T-cell (primary cell): ENCODE data around the gene ANKRD45. TPM values are rescaled to one million over a fixed set of nuclear protein-coding genes. Genes with fewer than 3 reads are reported as not detected.
"Not testable (repeated sequence)": the region's sequence is repeated elsewhere in the genome, so short reads cannot be mapped to it uniquely, and the experiment has no call there.

ENCODE experiments used
- ATAC-seq, 4 experiments: fragments of 200-7000 bp in 3 of 4; fragments of 150-1000 bp in 1 of 4; cut with Tn5 transposase; replicated peaks in 1 of 4; 1 replicate in 3 of 4; 2 replicates in 1 of 4; pipeline ENCODE4 v1.10.0; 2021; ENCODE audit warnings: moderate library complexity in 3 of 4, mild to moderate bottlenecking in 2 of 4, moderate number of reproducible peaks in 1 of 4
- CTCF ChIA-PET, 2 donors: fragments of 300-600 bp; sonication (Branson Sonifier 250); formaldehyde crosslinking; loops; one replicate each; lab custom pipeline; 2022; ENCODE audit warnings: antibody characterized with exemption in 2 of 2; lab: Charles Lee
- POLR2A ChIA-PET, 2 donors: fragments of 300-600 bp; sonication (Branson Sonifier 250); formaldehyde crosslinking; loops; one replicate each; lab custom pipeline; 2022; ENCODE audit warnings: antibody characterized with exemption in 2 of 2; lab: Charles Lee
- DNase-seq, 35 experiments: peaks; one replicate each; pipeline versions ENCODE4 v3.0.0 to v3.0.0-alpha.2; 2013 to 2023
- H3K27ac ChIP-seq: one replicate; pipeline ENCODE4 v1.5.1; 2013; ENCODE audit warnings: low read length
- H3K27me3 ChIP-seq, 2 experiments: replicated peaks in 1 of 2; 1 replicate in 1 of 2; 2 replicates in 1 of 2; pipeline versions ENCODE4 v1.6.1 to v1.7.0; 2013; ENCODE audit warnings: low read length in 1 of 2, mixed read lengths in 1 of 2; ENCODE audit not compliant: control insufficient read depth in 2 of 2, insufficient read depth in 2 of 2; ENCODE audit errors: extremely low read depth in 1 of 2
- H3K36me3 ChIP-seq, 2 donors: 1 replicate in 1 of 2; 2 replicates in 1 of 2; pipeline versions ENCODE4 v1.6.1 to v1.7.0; 2013; ENCODE audit warnings: low read length in 1 of 2; ENCODE audit not compliant: control insufficient read depth in 2 of 2, insufficient read depth in 1 of 2; ENCODE audit errors: extremely low read depth in 1 of 2
- H3K4me1 ChIP-seq, 2 experiments: 1 replicate in 1 of 2; 2 replicates in 1 of 2; pipeline versions ENCODE4 v1.6.1 to v1.7.0; 2013; ENCODE audit warnings: low read length in 2 of 2, mixed read lengths in 1 of 2; ENCODE audit not compliant: insufficient read depth in 2 of 2, control insufficient read depth in 1 of 2; ENCODE audit errors: extremely low read depth in 1 of 2
- H3K4me3 ChIP-seq, 2 donors: 1 replicate in 1 of 2; 2 replicates in 1 of 2; pipeline versions ENCODE4 v1.5.1 to v1.7.0; 2013; ENCODE audit warnings: mild to moderate bottlenecking in 2 of 2, low read length in 1 of 2, moderate library complexity in 1 of 2; ENCODE audit not compliant: control insufficient read depth in 1 of 2; ENCODE audit errors: extremely low read depth in 1 of 2
- H3K9me3 ChIP-seq: 2 replicates; pipeline ENCODE4 v1.7.0; 2013
- H3K27ac Mint-ChIP-seq, 2 donors: one replicate each; pipeline ENCODE4 v1.8.0; 2020 to 2021; ENCODE audit warnings: mild to moderate bottlenecking in 2 of 2, mixed read lengths in 2 of 2
- H3K27me3 Mint-ChIP-seq, 2 donors: one replicate each; pipeline ENCODE4 v1.8.0; 2021 to 2022; ENCODE audit warnings: mixed read lengths in 2 of 2
- H3K36me3 Mint-ChIP-seq: one replicate; pipeline ENCODE4 v1.8.0; 2021; ENCODE audit warnings: mixed read lengths
- H3K4me1 Mint-ChIP-seq, 3 donors: one replicate each; pipeline ENCODE4 v1.8.0; 2020 to 2022; ENCODE audit warnings: mixed read lengths in 3 of 3, mild to moderate bottlenecking in 1 of 3
- H3K4me3 Mint-ChIP-seq, 3 donors: one replicate each; pipeline ENCODE4 v1.8.0; 2020 to 2022; ENCODE audit warnings: mild to moderate bottlenecking in 3 of 3, mixed read lengths in 3 of 3, moderate library complexity in 3 of 3
- H3K9me3 Mint-ChIP-seq, 3 donors: one replicate each; pipeline ENCODE4 v1.8.0; 2020 to 2022; ENCODE audit warnings: mixed read lengths in 3 of 3
- WGBS: methylation state at CpG from one replicate; pipeline ENCODE4 v1.1.5; 2013; ENCODE audit warnings: missing lambda C conversion rate; ENCODE audit not compliant: insufficient coverage; 5-methylcytosine and 5-hydroxymethylcytosine counted together
- total RNA-seq, 35 experiments: library from RNA in 6 of 35; stranded (reverse) in 6 of 35; fragments of 120-200 nt in 1 of 35; gene quantifications; one replicate each; pipeline versions ENCODE4 v1.2.1 to v1.2.4 and lab custom pipeline; 2013 to 2026

ANKRD45 gene
- total RNA-seq, 5 donors from 2014 or later (not counting 1 experiment from before 2014, with no cell fraction given), result not detected

DNA sequence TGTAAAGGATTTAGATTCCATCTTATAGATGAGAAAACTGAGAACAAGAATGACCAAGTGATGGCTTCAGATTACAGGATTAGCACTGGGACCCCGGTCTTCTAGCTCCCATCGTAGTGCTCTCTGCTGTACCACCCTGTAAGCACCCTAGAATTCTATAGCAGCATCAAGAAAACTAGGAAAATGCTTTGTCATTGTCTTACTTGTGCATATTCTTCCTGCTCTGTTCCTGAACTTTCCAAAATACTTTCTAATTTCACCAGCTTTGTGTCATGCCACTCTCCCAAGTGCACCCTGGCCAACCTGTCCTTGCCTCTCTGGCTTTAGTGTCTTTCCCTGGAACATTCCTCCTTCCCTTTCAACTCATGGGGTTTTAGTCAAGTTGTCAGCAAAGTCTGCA is 39.1 kb upstream of the ANKRD45 start:
- H3K27ac ChIP-seq, result no peak overlapping the region
- ChIA-PET POLR2A (no interaction called here), CTCF (no interaction called here)
- H3K27ac Mint-ChIP-seq, result no peak overlapping the region
- DNase-seq (no peak), ATAC-seq (no peak)
- H3K36me3 ChIP-seq, result no peaks in the 10 kb centered on the region
- no peaks in the 10 kb centered on the region for H3K4me1 ChIP-seq
- no peaks in the 10 kb centered on the region for H3K4me1 Mint-ChIP-seq
- no peaks in the 10 kb centered on the region for H3K36me3 Mint-ChIP-seq
- H3K4me3 ChIP-seq, result no peak overlapping the region
- peaks cover 16 to 21% of the 10 kb centered on the region in 2 experiments for H3K27me3 ChIP-seq
- H3K9me3 ChIP-seq, result no peaks in the 10 kb centered on the region
- H3K9me3 Mint-ChIP-seq, result no peaks in the 10 kb centered on the region
- H3K4me3 Mint-ChIP-seq, result no peak overlapping the region
- H3K27me3 Mint-ChIP-seq, result peaks cover 36 to 38% of the 10 kb centered on the region in 2 donors
- WGBS, result no CpG with 5 or more reads among the region's 2 CpGs

DNA sequence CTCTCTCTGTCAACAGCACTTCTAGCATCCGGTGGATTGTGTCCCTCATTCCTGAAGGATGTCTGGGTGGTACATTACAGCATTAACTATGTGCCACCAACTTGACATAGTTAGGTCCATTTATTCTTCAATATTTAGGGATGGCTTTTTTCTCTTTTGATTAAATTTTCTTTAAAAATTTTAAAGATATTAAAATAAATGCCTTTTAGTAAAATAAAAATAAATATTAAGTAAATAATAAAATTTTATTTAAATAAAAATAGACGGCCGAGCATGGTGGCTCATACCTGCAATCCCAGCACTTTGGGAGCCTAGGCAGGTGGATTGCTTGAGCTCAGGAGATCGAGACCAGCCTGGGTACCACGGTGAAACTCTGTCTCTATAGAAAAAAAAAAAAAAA is 35.5 kb upstream of the ANKRD45 start:
- Mint-ChIP-seq H3K27ac (no peak overlapping the region), H3K4me1 (no peaks in the 10 kb centered on the region), H3K36me3 (no peaks in the 10 kb centered on the region), H3K9me3 (no peaks in the 10 kb centered on the region), H3K4me3 (no peak overlapping the region), H3K27me3 (peaks cover 17 to 27% of the 10 kb centered on the region in 2 donors)
- POLR2A ChIA-PET, result interaction anchor here in 1 of 2 donors (0.6 kb wide), 1 partner anchor 31 kb away, joined by 4 read pairs; no protein-coding TSS in a partner anchor
- no peak for DNase-seq
- ATAC-seq, result no peak
- Histone ChIP-seq H3K4me3 (no peak overlapping the region), H3K36me3 (no peaks in the 10 kb centered on the region), H3K9me3 (no peaks in the 10 kb centered on the region), H3K27ac (no peak overlapping the region), H3K4me1 (no peaks in the 10 kb centered on the region), H3K27me3 (peaks cover 6 to 15% of the 10 kb centered on the region in 2 experiments)
- 40% methylated on average over 1 of the region's 5 CpGs for WGBS
- CTCF ChIA-PET, result interaction anchor here (0.6 kb wide), 2 partner anchors 119 to 1328 kb away, joined by 3 read pairs; no protein-coding TSS in a partner anchor

DNA sequence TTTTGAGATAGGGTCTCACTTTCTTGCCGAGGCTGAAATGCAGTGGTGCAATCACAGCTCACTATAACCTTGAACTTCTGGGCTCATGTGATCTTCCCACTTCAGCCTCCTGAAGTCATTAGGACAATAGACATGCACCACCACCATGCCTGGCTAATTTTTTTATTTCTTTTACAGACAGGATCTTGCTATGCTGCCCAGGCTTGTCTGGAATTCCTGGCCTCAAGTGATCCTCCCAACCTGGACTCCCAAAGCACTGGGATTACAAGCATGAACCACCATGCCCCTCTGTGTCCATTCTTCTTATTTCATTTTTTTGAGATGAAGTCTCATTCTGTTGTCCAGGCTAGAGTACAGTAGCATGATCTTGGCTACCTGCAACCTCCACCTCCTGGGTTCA is 33.1 kb upstream of the ANKRD45 start:
- Mint-ChIP-seq H3K4me1 (no peaks in the 10 kb centered on the region), H3K9me3 (no peaks in the 10 kb centered on the region), H3K27ac (no peak overlapping the region), H3K4me3 (no peak overlapping the region), H3K27me3 (peaks cover 23 to 36% of the 10 kb centered on the region in 2 donors), H3K36me3 (no peaks in the 10 kb centered on the region)
- Histone ChIP-seq H3K9me3 (no peaks in the 10 kb centered on the region), H3K36me3 (no peaks in the 10 kb centered on the region), H3K4me1 (no peaks in the 10 kb centered on the region), H3K27ac (no peak overlapping the region), H3K27me3 (peaks cover 1 to 5% of the 10 kb centered on the region in 2 experiments), H3K4me3 (no peak overlapping the region)
- DNase-seq, result no peak
- no CpG with 5 or more reads among the region's 1 CpG for WGBS
- ATAC-seq, result no peak
- ChIA-PET CTCF (interaction anchor here in 1 of 2 donors (0.7 kb wide), 1 partner anchor 1045 kb away, joined by 8 read pairs; no protein-coding TSS in a partner anchor), POLR2A (interaction anchor here in 1 of 2 donors (0.6 kb wide), 1 partner anchor 142 kb away, joined by 7 read pairs; no protein-coding TSS in a partner anchor)

DNA sequence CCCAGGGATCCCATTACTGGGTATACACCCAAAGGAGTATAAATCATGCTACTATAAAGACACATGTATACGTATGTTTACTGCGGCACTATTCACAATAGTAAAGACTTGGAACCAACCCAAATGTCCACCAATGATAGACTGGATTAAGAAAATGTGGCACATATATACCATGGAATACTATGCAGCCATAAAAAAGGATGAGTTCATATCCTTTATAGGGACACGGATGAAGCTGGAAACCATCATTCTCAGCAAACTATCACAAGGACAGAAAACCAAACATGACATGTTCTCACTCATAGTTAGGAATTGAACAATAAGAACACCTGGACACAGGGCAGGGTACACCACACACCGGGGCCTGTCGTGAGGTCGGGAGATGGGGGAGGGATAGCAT is 31.6 kb upstream of the ANKRD45 start:
- H3K27me3 ChIP-seq, H3K36me3 ChIP-seq, H3K4me3 ChIP-seq, POLR2A ChIA-PET, H3K9me3 Mint-ChIP-seq, H3K4me3 Mint-ChIP-seq, DNase-seq, H3K36me3 Mint-ChIP-seq, H3K4me1 ChIP-seq, H3K27ac ChIP-seq, H3K9me3 ChIP-seq, CTCF ChIA-PET, ATAC-seq, H3K4me1 Mint-ChIP-seq, H3K27ac Mint-ChIP-seq: not testable (repeated sequence)
- no CpG with 5 or more reads among the region's 6 CpGs for whole genome bisulfite sequencing
- H3K27me3 Mint-ChIP-seq, result peaks cover 28 to 40% of the 10 kb centered on the region in 2 donors

DNA sequence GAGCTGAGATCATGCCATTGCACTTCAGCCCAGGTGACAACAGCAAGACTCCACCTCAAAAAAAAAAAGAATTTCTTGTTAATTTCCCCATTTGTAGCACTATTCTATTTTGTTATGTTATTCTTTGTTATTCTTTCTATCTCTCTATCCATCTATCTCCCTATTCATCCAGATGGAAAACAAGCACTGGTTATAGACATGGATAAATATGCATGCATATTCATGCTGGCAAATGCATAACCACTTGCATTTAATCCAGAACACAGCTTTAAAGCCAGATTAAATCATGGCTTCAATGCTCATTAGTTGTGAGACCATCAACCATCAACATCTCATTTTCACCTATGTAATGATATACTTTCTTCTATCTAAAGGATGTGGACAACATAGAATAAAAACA is 23.6 kb upstream of the ANKRD45 start:
- H3K27ac ChIP-seq, result no peak overlapping the region
- H3K4me3 ChIP-seq, result no peak overlapping the region
- ChIA-PET CTCF (no interaction called here), POLR2A (no interaction called here)
- no peaks in the 10 kb centered on the region for H3K9me3 ChIP-seq
- peaks cover 8 to 13% (median 8%) of the 10 kb centered on the region in 3 donors for H3K4me1 Mint-ChIP-seq
- no peaks in the 10 kb centered on the region for H3K36me3 ChIP-seq
- H3K36me3 Mint-ChIP-seq, result no peaks in the 10 kb centered on the region
- DNase-seq (no peak), ATAC-seq (no peak)
- peaks cover 0 to 2% of the 10 kb centered on the region in 2 experiments for H3K4me1 ChIP-seq
- H3K27ac Mint-ChIP-seq, result no peak overlapping the region
- H3K4me3 Mint-ChIP-seq, result no peak overlapping the region
- H3K27me3 ChIP-seq, result peaks cover 0 to 5% of the 10 kb centered on the region in 2 experiments
- peaks cover 27 to 28% of the 10 kb centered on the region in 2 donors for H3K27me3 Mint-ChIP-seq
- H3K9me3 Mint-ChIP-seq, result no peaks in the 10 kb centered on the region

DNA sequence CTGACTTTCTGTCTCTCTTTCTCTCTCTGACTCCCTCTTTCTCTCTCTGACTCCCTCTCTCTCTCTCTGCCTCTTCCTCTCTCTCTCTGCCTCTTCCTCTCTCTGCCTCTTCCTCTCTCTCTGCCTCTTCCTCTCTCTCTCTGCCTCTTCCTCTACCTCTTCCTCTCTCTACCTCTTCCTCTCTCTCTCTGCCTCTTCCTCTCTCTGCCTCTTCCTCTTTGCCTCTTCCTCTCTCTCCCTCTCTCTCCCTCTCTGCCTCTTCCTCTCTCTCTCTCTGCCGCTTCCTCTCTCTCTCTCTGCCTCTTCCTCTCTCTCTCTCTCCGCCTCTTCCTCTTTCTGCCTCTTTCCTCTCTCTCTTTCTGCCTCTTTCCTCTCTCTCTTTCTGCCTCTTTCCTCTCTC is 18.6 kb upstream of the ANKRD45 start:
- 75% methylated on average over 1 of the region's 2 CpGs for WGBS

More for the DNA sequence above, 18.6 kb upstream of the ANKRD45 start:
- POLR2A ChIA-PET, result no interaction called here
- peaks cover 0 to 5% of the 10 kb centered on the region in 2 experiments for H3K27me3 ChIP-seq
- H3K4me3 Mint-ChIP-seq, result peak overlapping the region in 1 of 3 donors; percentile 27
- H3K36me3 ChIP-seq, result no peaks in the 10 kb centered on the region
- no peak overlapping the region for H3K27ac ChIP-seq
- peaks cover 0 to 3% of the 10 kb centered on the region in 2 donors for H3K27me3 Mint-ChIP-seq
- no peaks in the 10 kb centered on the region for H3K9me3 ChIP-seq
- peak overlapping the region; percentile 58 to 69 for H3K27ac Mint-ChIP-seq
- ATAC-seq, result no peak
- peaks cover 0 to 2% of the 10 kb centered on the region in 2 experiments for H3K4me1 ChIP-seq
- H3K4me1 Mint-ChIP-seq, result peaks cover 10 to 17% (median 11%) of the 10 kb centered on the region in 3 donors
- no peaks in the 10 kb centered on the region for H3K36me3 Mint-ChIP-seq
- H3K4me3 ChIP-seq, result no peak overlapping the region
- no peak for DNase-seq
- H3K9me3 Mint-ChIP-seq, result no peaks in the 10 kb centered on the region
- CTCF ChIA-PET, result no interaction called here
